CD4-positive, alpha-beta T cell treated with Interferon gamma for 1 hour (primary cell): ENCODE measurements around the gene RFX6.

Experiments
- DNase-seq: peaks from one replicate; pipeline ENCODE4 v3.0.0-alpha.2; 2020

The RFX6 gene

GRCh38 chr6:116895935-116896334 lies 18.9 kb downstream of the RFX6 start:
- no peak for DNase-seq

- no peak for DNase-seq
Measured at GRCh38 chr6:116902634-116903033, 25.6 kb downstream of the RFX6 start.

- DNase-seq: no peak
Measured at GRCh38 chr6:116922853-116923548, 46.0 kb downstream of the RFX6 start.

GRCh38 chr6:116924245-116924644 lies 47.2 kb downstream of the RFX6 start:
- DNase-seq: no peak

- DNase-seq: no peak
Measured at GRCh38 chr6:116925088-116925794, 48.2 kb downstream of the RFX6 start.

- DNase-seq: no peak
Measured at GRCh38 chr6:116928677-116929076, 51.6 kb downstream of the RFX6 start.

- DNase-seq: no peak
Measured at GRCh38 chr6:116929825-116930224, 52.8 kb downstream of the RFX6 start.

GRCh38 chr6:116931456-116931855 lies 54.4 kb downstream of the RFX6 start:
- DNase-seq: no peak

GRCh38 chr6:116932496-116932895 lies 55.5 kb downstream of the RFX6 start:
- no peak for DNase-seq

- no peak for DNase-seq
Measured at GRCh38 chr6:116933485-116933884, 56.4 kb downstream of the RFX6 start.

- DNase-seq: no peak
Measured at GRCh38 chr6:116938305-116938704, 61.3 kb downstream of the RFX6 start.

- DNase-seq: no peak
Measured at GRCh38 chr6:116941727-116942126, 64.7 kb downstream of the RFX6 start.

GRCh38 chr6:116945809-116946208 lies 68.8 kb downstream of the RFX6 start:
- DNase-seq: no peak

- no peak for DNase-seq
Measured at GRCh38 chr6:116948533-116949304, 71.7 kb downstream of the RFX6 start.

GRCh38 chr6:116949964-116950363 lies 72.9 kb downstream of the RFX6 start:
- DNase-seq: no peak

GRCh38 chr6:116954335-116954734 lies 77.3 kb downstream of the RFX6 start:
- no peak for DNase-seq

GRCh38 chr6:116954938-116955337 lies 77.9 kb downstream of the RFX6 start:
- DNase-seq: no peak

GRCh38 chr6:116955773-116956172 lies 78.7 kb downstream of the RFX6 start:
- DNase-seq: no peak

GRCh38 chr6:116963972-116964371 lies 86.9 kb downstream of the RFX6 start:
- DNase-seq: no peak

- no peak for DNase-seq
Measured at GRCh38 chr6:116966675-116967576, 89.9 kb downstream of the RFX6 start.

GRCh38 chr6:116969211-116969863 lies 92.3 kb downstream of the RFX6 start:
- no peak for DNase-seq

- DNase-seq: no peak
Measured at GRCh38 chr6:116971959-116972358, 94.9 kb downstream of the RFX6 start.
